22Rv1 (cell line): ENCODE results near the gene APOC1.

ENCODE experiments used
- ZFX ChIP-seq: fragments of 450-650 bp; IDR thresholded peaks from 2 replicates; pipeline ENCODE4 v1.6.1; 2017; ENCODE audit warnings: antibody characterized with exemption, borderline replicate concordance
- TF ChIP-seq, protein P1 (sequence below): fragments of 450-650 bp; IDR thresholded peaks from 2 replicates; pipeline ENCODE4 v1.5.1; 2017; ENCODE audit warnings: mild to moderate bottlenecking

DNA sequence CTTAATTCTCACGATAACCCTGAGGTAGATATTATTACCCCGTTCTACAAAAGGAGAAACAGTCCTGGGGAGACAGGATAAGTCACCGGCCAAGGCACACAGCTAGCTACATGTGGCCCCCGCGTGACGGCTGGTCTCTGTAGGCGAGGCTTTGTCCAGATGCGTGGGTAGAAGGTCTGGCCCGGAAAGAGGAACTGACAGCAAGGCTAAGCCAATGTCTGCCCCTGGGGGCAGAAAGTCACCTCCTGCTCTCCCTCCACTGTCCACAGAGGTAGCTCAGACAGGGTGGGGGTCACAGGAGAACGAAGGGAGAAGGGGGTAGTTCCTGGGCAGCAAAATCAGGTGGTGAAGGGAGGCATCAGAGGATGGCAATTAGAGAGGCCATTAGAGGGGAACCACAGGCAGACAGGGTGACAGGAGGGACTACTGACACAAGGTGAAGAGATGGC lies 29.4 kb downstream of the APOC1 start:
- TF ChIP-seq, protein P1, sequence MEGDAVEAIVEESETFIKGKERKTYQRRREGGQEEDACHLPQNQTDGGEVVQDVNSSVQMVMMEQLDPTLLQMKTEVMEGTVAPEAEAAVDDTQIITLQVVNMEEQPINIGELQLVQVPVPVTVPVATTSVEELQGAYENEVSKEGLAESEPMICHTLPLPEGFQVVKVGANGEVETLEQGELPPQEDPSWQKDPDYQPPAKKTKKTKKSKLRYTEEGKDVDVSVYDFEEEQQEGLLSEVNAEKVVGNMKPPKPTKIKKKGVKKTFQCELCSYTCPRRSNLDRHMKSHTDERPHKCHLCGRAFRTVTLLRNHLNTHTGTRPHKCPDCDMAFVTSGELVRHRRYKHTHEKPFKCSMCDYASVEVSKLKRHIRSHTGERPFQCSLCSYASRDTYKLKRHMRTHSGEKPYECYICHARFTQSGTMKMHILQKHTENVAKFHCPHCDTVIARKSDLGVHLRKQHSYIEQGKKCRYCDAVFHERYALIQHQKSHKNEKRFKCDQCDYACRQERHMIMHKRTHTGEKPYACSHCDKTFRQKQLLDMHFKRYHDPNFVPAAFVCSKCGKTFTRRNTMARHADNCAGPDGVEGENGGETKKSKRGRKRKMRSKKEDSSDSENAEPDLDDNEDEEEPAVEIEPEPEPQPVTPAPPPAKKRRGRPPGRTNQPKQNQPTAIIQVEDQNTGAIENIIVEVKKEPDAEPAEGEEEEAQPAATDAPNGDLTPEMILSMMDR: no peak
- TF ChIP-seq ZFX: no peak
